Nephron progenitor cell (in vitro differentiated cells): ENCODE data around the gene PROZ.

Experiments
- DNase-seq: peaks from one replicate; pipeline ENCODE4 v3.0.0; 2021
- H3K27ac Mint-ChIP-seq: 2 replicates; pipeline ENCODE4 v1.8.0; 2021; ENCODE audit warnings: mild to moderate bottlenecking, moderate library complexity, mixed read lengths
- H3K27me3 Mint-ChIP-seq: 2 replicates; pipeline ENCODE4 v1.8.0; 2021; ENCODE audit warnings: mild to moderate bottlenecking, low read depth, mixed read lengths; ENCODE audit not compliant: poor library complexity
- H3K36me3 Mint-ChIP-seq: 2 replicates; pipeline ENCODE4 v1.8.0; 2021; ENCODE audit warnings: low read depth, mixed read lengths
- H3K4me1 Mint-ChIP-seq: 2 replicates; pipeline ENCODE4 v1.8.0; 2021; ENCODE audit warnings: mixed read lengths
- H3K4me3 Mint-ChIP-seq: 2 replicates; pipeline ENCODE4 v1.8.0; 2021; ENCODE audit warnings: mild to moderate bottlenecking, moderate library complexity, mixed read lengths
- H3K9me3 Mint-ChIP-seq: 2 replicates; pipeline ENCODE4 v1.8.0; 2021; ENCODE audit warnings: mild to moderate bottlenecking, moderate library complexity, mixed read lengths
- TF ChIP-seq, protein P1 (sequence below): fragments of 200-600 bp; sonication (generic); IDR thresholded peaks from 2 replicates; pipeline ENCODE4 v1.5.0; 2021; ENCODE audit warnings: antibody characterized with exemption

The PROZ gene

DNA sequence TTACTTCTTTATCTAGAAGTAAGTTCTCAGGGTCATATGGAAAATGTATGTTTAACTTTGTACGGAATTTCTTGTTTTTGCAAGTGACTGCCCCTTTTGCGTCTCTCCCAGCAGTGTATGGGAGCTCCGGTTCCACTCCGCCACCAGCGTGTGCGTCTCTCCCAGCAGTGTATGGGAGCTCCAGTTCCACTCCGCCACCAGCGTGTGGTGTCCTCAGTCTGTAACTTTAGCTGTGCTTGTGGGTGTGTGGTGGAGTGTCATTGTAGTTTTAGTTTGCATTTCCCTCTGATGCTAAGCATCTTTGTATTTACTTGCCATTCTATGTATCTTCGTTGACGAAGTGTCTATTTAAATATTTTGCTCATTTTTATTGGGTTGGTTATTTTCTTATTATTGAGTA, 53.3 kb downstream of the PROZ start:
- DNase-seq, result peak; percentile 37
- peak overlapping the region; percentile 88 for H3K4me3 Mint-ChIP-seq
- TF ChIP-seq, protein P1, sequence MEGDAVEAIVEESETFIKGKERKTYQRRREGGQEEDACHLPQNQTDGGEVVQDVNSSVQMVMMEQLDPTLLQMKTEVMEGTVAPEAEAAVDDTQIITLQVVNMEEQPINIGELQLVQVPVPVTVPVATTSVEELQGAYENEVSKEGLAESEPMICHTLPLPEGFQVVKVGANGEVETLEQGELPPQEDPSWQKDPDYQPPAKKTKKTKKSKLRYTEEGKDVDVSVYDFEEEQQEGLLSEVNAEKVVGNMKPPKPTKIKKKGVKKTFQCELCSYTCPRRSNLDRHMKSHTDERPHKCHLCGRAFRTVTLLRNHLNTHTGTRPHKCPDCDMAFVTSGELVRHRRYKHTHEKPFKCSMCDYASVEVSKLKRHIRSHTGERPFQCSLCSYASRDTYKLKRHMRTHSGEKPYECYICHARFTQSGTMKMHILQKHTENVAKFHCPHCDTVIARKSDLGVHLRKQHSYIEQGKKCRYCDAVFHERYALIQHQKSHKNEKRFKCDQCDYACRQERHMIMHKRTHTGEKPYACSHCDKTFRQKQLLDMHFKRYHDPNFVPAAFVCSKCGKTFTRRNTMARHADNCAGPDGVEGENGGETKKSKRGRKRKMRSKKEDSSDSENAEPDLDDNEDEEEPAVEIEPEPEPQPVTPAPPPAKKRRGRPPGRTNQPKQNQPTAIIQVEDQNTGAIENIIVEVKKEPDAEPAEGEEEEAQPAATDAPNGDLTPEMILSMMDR, result peak; percentile 13
- no peaks in the 10 kb centered on the region for H3K9me3 Mint-ChIP-seq
- peaks cover 45% of the 10 kb centered on the region for H3K4me1 Mint-ChIP-seq
- no peaks in the 10 kb centered on the region for H3K27me3 Mint-ChIP-seq
- no peak overlapping the region for H3K27ac Mint-ChIP-seq
- H3K36me3 Mint-ChIP-seq, result peaks cover 27% of the 10 kb centered on the region

GRCh38 chr13:113216254-113217048, 58.0 kb downstream of the PROZ start:
- peaks cover 18% of the 10 kb centered on the region for H3K4me1 Mint-ChIP-seq
- no peaks in the 10 kb centered on the region for H3K9me3 Mint-ChIP-seq
- TF ChIP-seq, protein P1, result no peak
- no peak overlapping the region for H3K4me3 Mint-ChIP-seq
- no peaks in the 10 kb centered on the region for H3K27me3 Mint-ChIP-seq
- H3K36me3 Mint-ChIP-seq, result peaks cover 34% of the 10 kb centered on the region
- no peak overlapping the region for H3K27ac Mint-ChIP-seq
- peak; percentile 20 for DNase-seq

GRCh38 chr13:113218586-113218985, 60.1 kb downstream of the PROZ start:
- TF ChIP-seq, protein P1, result no peak
- H3K9me3 Mint-ChIP-seq, result no peaks in the 10 kb centered on the region
- H3K27ac Mint-ChIP-seq, result no peak overlapping the region
- DNase-seq, result no peak
- H3K4me3 Mint-ChIP-seq, result no peak overlapping the region
- peaks cover 5% of the 10 kb centered on the region for H3K4me1 Mint-ChIP-seq
- peaks cover 40% of the 10 kb centered on the region for H3K36me3 Mint-ChIP-seq
- no peaks in the 10 kb centered on the region for H3K27me3 Mint-ChIP-seq

GRCh38 chr13:113219256-113219940, 61.0 kb downstream of the PROZ start:
- H3K27me3 Mint-ChIP-seq, result no peaks in the 10 kb centered on the region
- H3K27ac Mint-ChIP-seq, result no peak overlapping the region
- no peaks in the 10 kb centered on the region for H3K9me3 Mint-ChIP-seq
- TF ChIP-seq, protein P1, result no peak
- H3K4me3 Mint-ChIP-seq, result no peak overlapping the region
- DNase-seq, result no peak
- no peaks in the 10 kb centered on the region for H3K4me1 Mint-ChIP-seq
- peaks cover 41% of the 10 kb centered on the region for H3K36me3 Mint-ChIP-seq

DNA sequence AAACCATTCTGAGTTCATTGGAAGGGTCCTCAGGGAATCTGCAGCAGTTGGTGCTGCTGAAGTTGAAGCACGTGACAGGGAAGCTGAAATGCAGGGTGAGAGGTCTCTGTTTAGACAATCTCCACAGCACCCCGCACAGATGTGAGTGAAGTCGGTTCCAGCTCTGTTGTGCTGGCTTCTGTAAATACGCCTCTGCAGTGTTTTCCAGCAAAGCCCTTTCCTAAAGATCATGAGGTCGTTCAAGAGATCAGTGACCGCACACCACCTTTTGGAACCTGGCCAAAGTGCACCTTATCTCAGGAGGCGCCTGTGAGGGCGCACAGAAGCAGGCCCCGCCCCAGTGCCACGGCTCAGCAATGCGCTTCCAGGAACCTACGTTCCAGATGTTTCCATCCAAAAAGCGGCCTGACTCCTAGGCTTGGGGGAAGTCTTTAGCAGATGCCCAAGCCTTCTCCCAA, 61.7 kb downstream of the PROZ start:
- H3K36me3 Mint-ChIP-seq, result peaks cover 49% of the 10 kb centered on the region
- peak overlapping the region; percentile 52 for H3K27ac Mint-ChIP-seq
- H3K4me3 Mint-ChIP-seq, result no peak overlapping the region
- H3K9me3 Mint-ChIP-seq, result no peaks in the 10 kb centered on the region
- no peaks in the 10 kb centered on the region for H3K4me1 Mint-ChIP-seq
- TF ChIP-seq, protein P1, result no peak
- no peaks in the 10 kb centered on the region for H3K27me3 Mint-ChIP-seq
- no peak for DNase-seq
